NCI-H2196 treated with DMSO at 0.1 percent for 48 hours (cell line): ENCODE data around the gene FMO3.

ENCODE experiments used
- DNase-seq: peaks from one replicate; lab custom pipeline; 2025; ENCODE audit not compliant: unreplicated experiment; lab: John Stamatoyannopoulos, UW

The FMO3 gene

DNA sequence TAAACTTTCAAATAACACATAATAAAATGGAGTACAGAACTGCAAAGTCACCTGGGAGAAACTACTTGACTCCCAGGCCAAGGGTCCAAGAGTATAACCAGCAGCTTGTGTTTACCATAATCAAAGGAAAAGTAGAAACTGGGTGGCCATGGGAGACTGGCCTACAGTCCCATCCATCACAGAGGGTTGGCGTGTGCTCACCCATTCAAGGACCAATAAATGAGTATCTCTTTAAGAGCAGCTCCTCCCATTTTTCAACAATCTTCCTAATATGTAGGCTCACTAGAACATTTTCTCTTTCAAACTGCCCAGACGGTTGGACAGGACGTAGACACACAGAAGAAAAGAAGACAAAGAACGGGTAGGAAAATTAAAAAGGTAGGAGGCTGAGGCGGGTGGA is at the start of gene FMO3:
TSS of gene FMO3 (plus strand) at position 302 of the 400 bp plus-strand sequence. CDS start 1,754 bp downstream, outside the sequence.
- DNase-seq, result no peak

DNA sequence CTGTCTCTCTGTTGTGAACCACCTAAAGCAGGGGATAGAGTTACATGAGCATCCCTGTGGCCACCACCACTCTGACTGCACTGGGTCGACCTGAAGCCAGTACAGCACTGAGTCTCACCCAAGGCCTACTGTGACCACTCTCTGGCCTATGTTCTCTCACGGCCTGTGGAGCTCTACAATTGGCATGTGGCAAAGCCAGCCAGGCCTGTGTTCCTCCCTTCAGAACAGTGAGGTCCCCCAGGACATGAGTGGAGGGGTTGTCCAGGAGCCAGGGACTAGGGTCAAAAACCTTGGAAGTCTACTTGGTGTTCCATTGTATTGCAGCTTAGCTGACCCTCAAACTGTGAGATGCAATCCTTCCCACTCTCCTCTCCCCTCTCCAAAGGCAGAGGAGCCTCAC is 42.7 kb upstream of the FMO3 start:
- DNase-seq, result no peak

DNA sequence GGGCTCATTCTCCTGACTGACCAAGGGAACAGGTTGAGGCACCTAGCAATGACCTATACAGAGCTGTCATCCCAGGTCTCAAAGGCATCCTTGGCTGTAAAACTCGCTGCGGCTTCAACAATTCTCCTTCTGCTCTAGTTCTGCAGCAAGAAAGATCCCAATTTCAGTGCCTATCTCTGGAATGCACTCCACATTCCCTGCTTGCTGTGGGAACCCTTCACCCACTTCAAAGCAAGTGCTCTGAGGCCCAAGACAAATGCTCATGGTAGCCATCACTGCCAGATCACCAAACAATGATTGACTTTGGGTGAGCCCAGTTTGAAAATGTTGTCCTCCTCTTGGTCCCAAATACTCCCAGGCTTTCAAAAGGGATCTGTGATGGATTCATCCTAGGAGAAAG is 37.7 kb upstream of the FMO3 start:
- DNase-seq, result no peak

DNA sequence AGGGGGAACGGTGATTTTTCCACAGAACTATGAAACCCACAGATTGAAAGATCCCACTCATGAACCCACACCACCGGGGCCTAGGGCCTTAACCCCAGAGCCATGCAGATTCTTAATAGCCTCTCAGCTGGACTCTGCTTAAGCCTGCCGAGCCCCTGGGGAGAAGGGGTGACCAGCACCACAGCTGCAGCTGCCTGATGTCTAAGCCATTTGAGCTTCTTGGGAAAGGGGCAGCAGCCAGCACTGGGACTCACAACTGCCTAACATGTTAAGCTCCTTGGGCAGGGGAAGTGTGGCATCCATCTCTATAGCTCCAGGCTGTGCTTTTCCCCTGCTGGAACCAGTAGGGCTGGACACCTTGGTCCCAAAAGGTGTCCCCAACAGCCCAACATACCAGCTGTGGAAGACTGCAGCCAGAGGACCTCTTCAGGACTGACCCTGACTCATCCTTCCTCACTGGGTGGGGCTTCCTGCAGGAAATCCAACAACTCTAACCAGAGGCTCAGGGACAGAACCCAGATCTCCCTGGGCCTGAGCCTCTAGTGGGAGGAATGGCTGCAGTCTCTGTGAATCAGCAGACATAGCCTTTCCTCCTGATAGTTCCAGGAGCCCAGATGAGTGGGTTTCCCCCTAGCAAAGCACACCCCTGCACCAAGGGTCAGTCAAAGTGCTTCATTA is 34.6 kb upstream of the FMO3 start:
- DNase-seq, result no peak

DNA sequence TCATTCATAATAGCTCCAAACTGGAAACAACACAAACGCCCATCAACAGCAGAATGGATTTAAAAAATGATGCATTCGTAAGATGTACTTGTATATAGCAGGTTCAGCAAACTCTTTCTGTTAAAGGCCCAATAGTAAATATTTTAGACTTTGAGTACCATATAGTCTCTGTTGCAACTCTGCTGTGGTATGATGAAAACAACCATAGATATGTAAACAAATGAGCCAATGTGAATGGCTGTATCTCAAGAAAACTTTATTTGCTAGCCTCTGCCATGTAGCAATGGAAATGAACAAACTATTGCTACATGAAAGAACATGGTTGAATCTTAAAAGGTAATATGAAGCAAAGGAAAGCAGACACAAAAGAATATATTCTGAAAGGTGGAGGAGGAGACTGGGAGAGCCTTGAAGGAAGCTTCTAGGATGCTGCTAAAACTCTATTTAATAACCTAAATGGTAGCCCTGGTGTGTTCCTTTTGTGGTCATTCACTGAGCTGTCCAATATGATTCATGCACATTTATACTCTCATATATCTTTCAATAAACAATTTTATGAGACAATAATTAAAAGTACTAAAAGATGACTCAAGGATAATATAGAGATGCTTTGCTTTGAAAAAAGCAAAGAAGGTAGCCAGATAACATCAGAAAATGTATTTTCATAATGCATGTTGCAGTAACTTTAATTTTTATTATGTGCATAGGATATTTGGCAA is 29.1 kb upstream of the FMO3 start:
- DNase-seq, result no peak

DNA sequence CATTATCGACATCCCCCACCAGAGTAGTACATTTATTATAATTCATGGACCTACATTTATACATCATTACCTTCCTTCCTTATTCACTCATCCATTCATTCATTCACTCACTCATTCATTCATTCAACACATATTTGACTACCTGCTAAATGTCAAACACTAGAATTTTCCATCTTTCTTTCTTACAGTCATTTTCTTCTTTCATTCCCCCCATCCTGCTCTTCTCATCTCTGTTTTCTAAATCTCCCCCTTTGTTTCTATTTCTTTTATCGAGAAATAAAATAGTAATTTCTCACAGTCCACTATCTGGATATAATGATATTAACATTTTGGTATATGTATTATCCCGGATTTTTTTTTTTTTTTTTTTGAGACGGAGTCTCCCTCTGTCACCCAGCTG is 27.8 kb upstream of the FMO3 start:
- no peak for DNase-seq

DNA sequence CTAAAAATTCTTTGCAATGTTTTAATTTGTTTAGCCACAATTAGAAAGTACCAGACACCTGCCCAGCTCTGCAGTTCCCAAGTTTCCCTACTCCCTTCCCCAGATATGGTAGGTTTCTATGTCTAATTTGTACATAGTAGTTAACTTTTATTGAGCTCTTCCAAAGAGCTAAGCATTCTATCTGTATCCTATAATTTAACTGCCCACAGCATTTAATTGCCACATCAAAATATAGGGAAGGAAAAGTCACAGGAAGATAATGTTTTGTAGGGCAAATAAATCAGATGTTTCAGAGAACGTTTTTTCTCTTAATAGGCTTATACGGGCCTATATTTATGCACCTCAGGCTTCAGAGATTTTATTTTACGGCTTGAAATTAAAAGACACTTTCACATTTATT is 15.7 kb upstream of the FMO3 start:
- no peak for DNase-seq

DNA sequence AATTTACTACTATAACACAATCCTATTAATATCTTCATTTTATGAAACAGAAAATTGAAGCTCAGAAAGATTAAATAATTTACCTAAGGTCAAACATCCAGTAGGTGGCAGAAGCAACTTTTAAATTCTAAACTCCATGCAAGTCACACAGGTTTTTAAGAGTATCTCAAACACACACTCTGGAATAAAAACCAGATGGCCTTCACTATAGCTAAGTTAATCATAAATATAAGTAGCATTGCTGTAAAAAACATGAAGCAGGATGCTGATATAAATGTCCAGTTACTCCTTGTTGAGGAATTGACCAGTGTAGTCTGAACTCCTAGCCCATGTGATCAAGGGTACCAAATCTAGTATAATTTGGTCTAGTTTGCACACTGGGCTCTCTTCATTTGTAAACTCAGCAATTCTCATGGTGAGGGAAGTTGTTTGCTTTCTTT is 9.4 kb upstream of the FMO3 start:
- DNase-seq, result no peak

DNA sequence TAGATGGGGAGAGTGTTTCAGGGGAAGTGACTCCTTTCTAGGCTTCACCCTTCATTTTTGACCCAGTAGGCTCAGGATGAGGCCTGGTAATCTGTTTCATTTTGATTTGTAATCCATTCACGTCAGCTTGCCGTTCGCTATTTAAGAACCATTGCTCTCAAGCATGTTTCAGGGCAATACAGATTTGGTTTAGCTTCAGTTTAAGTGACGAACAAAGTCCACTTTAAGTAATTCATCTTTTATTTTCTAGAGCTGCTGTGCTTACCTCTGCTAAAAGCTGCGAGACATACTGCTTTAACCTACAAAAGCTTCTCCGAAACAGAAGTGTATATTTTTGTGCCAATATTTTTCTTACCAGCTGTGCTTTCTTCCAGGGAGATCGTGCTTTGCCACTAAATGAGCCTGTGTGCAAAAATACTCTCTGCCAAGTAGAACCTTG is 8.9 kb upstream of the FMO3 start:
- no peak for DNase-seq

DNA sequence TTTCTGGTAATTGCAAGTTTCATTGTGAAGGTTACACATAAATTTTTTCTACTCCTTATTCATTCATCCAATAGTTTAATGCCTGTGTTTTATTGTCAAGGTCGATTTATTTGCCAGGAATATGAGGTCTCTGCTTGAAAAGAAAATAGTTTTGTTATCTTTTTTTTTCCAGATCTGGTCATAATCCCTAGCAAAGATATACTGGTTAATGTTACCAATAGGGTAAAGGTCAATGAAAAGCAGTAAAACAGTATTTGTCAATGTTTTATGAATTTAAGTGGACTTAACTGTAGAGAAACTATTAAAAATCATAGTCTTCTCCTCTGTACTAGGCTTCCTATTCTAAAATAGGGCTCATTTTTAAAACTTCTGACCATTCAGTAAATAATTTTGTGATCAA is 8.1 kb upstream of the FMO3 start:
- DNase-seq, result no peak

DNA sequence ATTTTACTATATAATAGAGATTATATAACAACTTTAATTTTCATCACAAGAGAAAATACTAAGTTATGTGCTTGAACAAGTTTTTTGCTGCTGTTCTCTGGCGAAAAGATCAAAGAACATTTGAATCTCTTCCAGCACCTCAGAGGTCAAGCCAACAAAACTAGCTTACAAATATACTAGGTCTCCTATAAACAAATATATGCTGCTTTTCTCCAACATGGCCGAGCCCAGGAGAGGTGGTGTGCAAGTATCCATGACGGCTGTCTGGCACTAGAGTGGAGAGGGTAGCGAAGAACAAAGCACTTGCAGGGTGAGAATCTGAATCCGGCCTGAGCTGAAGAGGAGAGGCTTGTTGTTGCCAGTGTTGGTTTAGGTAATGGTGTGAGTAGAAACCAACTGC is 7.5 kb upstream of the FMO3 start:
- no peak for DNase-seq

DNA sequence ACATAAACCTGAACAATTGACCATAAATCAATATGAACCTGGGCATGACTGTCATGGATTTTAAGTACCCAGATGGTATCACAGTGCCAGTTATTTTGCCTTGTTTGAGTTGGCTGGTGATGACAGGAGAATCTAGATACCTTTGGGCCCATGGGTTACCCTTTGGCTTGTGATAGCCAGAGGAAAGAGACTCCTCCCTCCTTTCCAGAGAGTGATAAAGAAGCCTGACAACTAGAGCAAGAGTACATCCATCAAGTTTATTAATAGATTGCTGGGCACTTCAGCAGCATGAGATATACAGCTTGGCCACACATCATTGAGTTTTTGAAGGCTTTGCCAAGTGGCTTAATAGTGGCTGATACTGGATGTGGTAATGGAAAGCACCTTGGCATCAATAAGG is 6.6 kb upstream of the FMO3 start:
- no peak for DNase-seq

DNA sequence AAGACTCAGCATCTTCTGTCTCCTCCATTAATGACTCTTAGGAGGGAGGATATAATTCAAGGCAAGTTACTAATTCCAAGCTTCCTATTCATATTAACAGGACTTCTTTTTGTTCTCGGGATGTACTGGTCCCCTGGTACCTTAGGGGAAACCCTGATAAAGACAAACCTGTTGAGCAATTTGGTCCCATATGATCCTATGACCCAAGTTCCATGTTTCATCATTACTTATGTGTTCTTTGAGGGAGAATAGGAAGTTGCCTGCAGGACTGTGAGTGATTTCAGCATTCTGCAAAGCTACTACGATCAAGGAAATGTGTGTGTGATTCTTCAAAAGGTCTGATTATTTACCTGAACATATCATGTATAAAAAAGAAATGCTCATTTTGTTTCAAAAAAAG is 5.8 kb upstream of the FMO3 start:
- no peak for DNase-seq

DNA sequence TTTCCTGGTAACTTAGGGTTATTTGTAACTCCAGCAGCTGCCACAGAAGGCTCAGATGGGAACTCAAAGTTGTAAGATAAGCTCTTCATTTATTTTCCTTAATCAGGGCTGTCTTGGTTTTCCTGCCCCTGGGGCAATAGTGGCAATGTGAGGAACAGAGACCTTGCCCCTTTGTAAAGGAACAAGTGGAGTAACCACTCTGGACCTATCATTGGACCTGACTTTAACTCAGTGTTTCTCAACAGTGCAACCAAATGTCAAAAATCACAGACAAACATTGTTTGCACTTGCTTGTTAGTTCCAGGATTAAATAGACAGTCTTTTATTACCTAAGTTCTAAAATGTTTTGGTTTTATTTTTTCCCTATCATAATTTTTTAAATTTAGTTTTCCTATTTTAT is 2.8 kb upstream of the FMO3 start:
- no peak for DNase-seq

DNA sequence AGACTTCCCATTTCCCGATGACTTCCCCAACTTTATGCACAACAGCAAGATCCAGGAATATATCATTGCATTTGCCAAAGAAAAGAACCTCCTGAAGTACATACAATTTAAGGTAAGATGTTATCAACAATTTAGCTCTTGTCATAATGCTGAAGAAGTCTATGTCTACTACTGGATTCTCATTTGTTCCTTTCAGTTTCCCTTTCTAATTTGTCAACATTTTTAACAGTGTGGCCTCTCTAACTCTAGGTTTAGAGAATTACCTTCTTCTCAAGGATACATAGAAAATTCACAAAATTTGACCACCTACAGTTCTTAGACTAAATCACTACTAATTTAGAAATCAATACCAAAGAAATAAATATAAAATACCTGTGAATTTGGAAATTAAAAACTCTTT is 13.2 kb downstream of the FMO3 start:
- no peak for DNase-seq

DNA sequence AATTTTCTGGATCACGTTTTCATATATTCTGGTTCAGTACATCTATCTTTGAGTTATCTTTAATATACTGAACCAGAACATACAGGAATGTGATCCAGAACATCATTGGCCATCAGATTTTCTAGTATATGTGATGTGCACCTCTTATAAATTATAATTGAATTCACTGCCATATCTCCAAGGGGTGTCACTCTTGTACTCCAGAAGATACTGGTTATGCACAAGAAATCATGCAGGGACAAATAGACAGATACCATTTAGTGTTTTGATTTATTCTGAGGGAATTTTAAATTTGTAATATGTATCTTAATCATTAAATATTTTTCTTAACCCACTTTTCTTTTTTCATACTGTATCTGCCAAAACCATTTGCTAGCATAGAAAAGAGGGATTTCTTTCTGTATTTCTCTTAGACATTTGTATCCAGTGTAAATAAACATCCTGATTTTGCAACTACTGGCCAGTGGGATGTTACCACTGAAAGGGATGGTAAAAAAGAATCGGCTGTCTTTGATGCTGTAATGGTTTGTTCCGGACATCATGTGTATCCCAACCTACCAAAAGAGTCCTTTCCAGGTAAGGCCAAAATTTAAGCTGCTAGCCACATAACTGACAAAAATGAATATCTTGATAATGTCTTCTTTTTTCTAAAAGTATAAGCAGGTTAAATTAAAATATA is 16.7 kb downstream of the FMO3 start:
- no peak for DNase-seq

DNA sequence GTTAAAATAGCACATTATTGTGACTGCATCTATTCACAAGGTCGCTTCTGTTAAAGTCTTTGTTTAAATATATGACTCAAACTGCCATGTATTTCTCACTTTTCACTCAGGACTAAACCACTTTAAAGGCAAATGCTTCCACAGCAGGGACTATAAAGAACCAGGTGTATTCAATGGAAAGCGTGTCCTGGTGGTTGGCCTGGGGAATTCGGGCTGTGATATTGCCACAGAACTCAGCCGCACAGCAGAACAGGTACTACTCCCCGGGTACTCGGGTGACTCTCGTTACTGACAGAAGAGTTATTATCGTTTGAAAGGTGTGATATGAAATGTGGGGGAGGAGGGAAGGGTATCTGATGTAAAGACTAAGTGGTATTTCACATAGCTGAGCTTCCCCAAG is 17.3 kb downstream of the FMO3 start:
- DNase-seq, result no peak

DNA sequence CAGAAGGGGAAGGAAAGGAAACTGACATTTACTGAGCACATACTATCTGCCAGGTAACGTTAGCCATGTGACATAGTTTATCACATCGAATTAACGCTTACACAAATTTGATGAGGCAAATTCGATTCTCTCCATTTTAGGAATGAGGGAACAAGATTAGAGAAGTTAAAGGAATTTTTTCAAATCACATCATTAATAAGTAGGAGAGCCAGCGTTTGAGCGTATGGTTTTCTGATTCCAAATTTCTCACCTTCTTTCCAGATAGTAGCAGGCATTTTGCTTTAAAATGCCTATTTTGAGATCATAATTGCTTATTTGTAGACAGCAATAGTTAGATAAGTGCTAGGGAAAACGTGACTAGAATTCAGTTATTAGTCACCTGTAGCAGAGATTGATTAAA is 19.3 kb downstream of the FMO3 start:
- no peak for DNase-seq

DNA sequence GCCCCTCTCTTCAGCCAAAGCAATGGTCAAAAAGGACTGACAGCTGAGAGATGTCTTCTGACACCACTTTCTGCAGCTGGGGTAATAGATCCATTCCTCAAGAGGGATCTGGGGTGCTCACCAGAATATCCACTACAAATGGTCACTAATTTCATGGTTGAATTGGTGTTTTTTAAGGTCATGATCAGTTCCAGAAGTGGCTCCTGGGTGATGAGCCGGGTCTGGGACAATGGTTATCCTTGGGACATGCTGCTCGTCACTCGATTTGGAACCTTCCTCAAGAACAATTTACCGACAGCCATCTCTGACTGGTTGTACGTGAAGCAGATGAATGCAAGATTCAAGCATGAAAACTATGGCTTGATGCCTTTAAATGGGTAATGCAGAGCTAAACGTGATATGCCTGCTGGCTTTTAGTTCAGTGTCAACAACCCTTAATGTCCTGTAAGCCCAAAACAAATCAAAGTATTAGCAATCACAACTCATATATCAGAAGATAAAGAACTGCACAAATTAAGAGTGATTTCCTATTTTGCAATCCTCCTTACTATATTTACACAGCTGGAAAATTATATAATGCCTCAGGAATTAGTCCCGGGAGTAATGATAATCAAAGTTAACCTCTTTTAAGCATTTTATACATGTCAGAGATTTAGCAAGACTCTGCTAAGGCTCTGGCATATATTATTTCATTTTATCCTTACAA is 20.1 kb downstream of the FMO3 start:
- no peak for DNase-seq

DNA sequence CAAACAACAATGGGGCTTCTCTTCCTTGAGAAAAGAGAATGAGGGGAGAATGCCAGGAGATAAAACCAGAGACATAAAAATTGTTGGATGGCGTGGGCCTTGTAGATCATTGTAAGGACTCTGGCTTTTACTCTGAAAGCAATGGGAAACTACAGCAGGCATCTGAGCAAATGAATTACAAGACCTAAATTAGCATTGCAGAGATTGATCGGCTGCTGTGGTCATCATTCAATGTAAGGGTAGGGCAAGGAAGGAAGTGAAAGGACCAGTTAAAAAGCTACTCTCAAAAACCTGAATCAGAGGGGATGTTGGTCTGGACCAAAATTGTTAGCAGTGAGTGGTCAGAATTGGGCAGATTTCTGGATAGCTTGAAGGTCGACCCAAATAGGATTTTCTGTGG is 21.4 kb downstream of the FMO3 start:
- DNase-seq, result no peak

DNA sequence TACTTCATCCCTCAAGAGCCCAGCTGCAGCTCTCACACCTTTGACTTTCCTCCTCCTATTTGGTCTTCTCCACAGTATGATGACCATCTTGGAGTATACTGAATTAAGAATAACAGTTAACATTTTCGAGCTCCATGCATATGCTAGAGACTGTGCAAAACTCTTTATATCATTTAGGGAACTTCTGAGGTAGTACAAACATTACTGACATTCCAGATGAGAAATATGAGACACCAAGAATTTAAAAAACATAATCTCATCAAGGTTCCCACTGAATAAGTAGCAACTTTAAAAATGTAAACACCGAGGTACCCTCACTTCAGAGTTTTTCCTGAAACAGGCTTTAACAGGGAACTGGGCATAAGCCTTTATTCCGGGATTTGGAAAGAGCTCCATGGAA is 22.7 kb downstream of the FMO3 start:
- DNase-seq, result no peak
